DND-41 (cell line): Measurements from ENCODE around the gene CAMK2A.
A peak's percentile ranks its signal among the peaks of the same experiment; 100 is the strongest.

Experiments used
- ATAC-seq: fragments of 200-7000 bp; cut with Tn5 transposase; 3 replicates; pipeline ENCODE4 v1.9.1; 2021; ENCODE audit warnings: low read depth; ENCODE audit not compliant: insufficient read depth
- DNase-seq: peaks from one replicate; pipeline ENCODE4 v3.0.0-alpha.2; 2020
- H2AFZ ChIP-seq: 2 replicates; pipeline ENCODE4 v1.6.0; 2012; ENCODE audit warnings: low read depth, low read length
- H3K27ac ChIP-seq: 2 replicates; pipeline ENCODE4 v1.5.1; 2012; ENCODE audit warnings: low read length, inconsistent platforms
- H3K27me3 ChIP-seq: fragments of 200-600 bp; sonication (generic); 2 replicates; pipeline ENCODE4 v1.6.0; 2012; ENCODE audit warnings: low read length, mild to moderate bottlenecking, inconsistent platforms; ENCODE audit not compliant: insufficient read depth, poor library complexity
- H3K36me3 ChIP-seq: 2 replicates; pipeline ENCODE4 v1.5.1; 2012; ENCODE audit warnings: low read length, inconsistent platforms; ENCODE audit not compliant: insufficient read depth
- H3K4me1 ChIP-seq: 2 replicates; pipeline ENCODE4 v1.5.1; 2012; ENCODE audit warnings: mild to moderate bottlenecking, low read length; ENCODE audit not compliant: insufficient read depth
- H3K4me2 ChIP-seq: 2 replicates; pipeline ENCODE4 v1.6.0; 2012; ENCODE audit warnings: mild to moderate bottlenecking, moderate library complexity, low read length, inconsistent platforms; ENCODE audit not compliant: insufficient read depth
- H3K4me3 ChIP-seq, 2 experiments: fragments of 200-600 bp in 1 of 2; shearing (Covaris generic) in 1 of 2; 2 replicates each; pipeline ENCODE4 v1.5.1; 2012 to 2016; ENCODE audit warnings: inconsistent platforms in 2 of 2, low read length in 2 of 2, mild to moderate bottlenecking in 2 of 2, low read depth in 1 of 2, moderate library complexity in 1 of 2
- H3K79me2 ChIP-seq: 2 replicates; pipeline ENCODE4 v1.6.0; 2012; ENCODE audit warnings: low read length, inconsistent platforms; ENCODE audit not compliant: insufficient read depth
- H3K9ac ChIP-seq: 2 replicates; pipeline ENCODE4 v1.6.0; 2012; ENCODE audit warnings: low read depth, mild to moderate bottlenecking, inconsistent platforms, low read length, moderate library complexity
- H3K9me3 ChIP-seq: 2 replicates; pipeline ENCODE4 v1.5.1; 2012; ENCODE audit warnings: low read length, moderate library complexity, mild to moderate bottlenecking, inconsistent platforms; ENCODE audit not compliant: insufficient read depth, severe bottlenecking
- H4K20me1 ChIP-seq: 2 replicates; pipeline ENCODE4 v1.6.0; 2012; ENCODE audit warnings: low read length; ENCODE audit not compliant: insufficient read depth
- EZH2 ChIP-seq: IDR thresholded peaks from 3 replicates; pipeline ENCODE4 v1.6.1; 2012; ENCODE audit warnings: borderline replicate concordance, low read depth, mild to moderate bottlenecking, moderate library complexity, low read length, inconsistent platforms; ENCODE audit not compliant: severe bottlenecking
- TF ChIP-seq, protein P1 (sequence below): IDR thresholded peaks from 2 replicates; pipeline ENCODE4 v1.5.1; 2012; ENCODE audit warnings: borderline replicate concordance, low read length, moderate library complexity, mild to moderate bottlenecking; ENCODE audit not compliant: poor library complexity, severe bottlenecking; ENCODE audit errors: extremely low read depth

The CAMK2A gene

DNA sequence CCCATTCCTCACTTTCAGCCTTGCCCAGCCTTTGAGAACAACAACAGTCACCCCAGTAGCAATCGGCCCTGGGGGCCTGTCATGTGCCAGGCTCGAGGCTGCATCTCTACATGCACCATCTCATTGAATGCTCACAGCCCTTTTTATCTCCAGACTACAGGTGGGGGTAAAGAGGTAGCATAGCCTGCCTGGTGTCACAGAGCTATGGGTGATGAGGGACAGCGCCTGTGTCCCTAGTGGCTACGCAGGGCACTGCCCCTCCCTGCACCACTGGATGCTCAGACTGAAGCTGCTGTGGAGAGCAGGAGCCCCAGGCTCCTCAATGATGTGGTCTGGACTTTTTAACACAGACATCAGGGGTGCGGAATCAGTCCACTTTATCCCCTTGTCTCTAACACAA, 2.8 kb downstream of the CAMK2A start:
- no peak for TF ChIP-seq EZH2
- TF ChIP-seq, protein P1, sequence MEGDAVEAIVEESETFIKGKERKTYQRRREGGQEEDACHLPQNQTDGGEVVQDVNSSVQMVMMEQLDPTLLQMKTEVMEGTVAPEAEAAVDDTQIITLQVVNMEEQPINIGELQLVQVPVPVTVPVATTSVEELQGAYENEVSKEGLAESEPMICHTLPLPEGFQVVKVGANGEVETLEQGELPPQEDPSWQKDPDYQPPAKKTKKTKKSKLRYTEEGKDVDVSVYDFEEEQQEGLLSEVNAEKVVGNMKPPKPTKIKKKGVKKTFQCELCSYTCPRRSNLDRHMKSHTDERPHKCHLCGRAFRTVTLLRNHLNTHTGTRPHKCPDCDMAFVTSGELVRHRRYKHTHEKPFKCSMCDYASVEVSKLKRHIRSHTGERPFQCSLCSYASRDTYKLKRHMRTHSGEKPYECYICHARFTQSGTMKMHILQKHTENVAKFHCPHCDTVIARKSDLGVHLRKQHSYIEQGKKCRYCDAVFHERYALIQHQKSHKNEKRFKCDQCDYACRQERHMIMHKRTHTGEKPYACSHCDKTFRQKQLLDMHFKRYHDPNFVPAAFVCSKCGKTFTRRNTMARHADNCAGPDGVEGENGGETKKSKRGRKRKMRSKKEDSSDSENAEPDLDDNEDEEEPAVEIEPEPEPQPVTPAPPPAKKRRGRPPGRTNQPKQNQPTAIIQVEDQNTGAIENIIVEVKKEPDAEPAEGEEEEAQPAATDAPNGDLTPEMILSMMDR: peak; percentile 41
- ATAC-seq: peak; percentile 72
- H3K4me1 ChIP-seq: no peaks in the 10 kb centered on the region
- H3K36me3 ChIP-seq: no peaks in the 10 kb centered on the region
- no peak overlapping the region for H3K9ac ChIP-seq
- DNase-seq: peak; percentile 11
- H3K27ac ChIP-seq: no peak overlapping the region
- H2AFZ ChIP-seq: no peak overlapping the region
- H3K79me2 ChIP-seq: no peaks in the 10 kb centered on the region
- peaks cover 9% of the 10 kb centered on the region for H3K27me3 ChIP-seq
- no peak overlapping the region for H3K4me2 ChIP-seq
- no peaks in the 10 kb centered on the region for H3K9me3 ChIP-seq
- no peak overlapping the region for H3K4me3 ChIP-seq
- no peaks in the 10 kb centered on the region; the same call in 1 of the 2 replicates for H4K20me1 ChIP-seq

GRCh38 chr5:150285114-150285513, 4.5 kb downstream of the CAMK2A start:
- Histone ChIP-seq H3K4me1 (no peaks in the 10 kb centered on the region), H3K9ac (no peak overlapping the region), H3K27ac (no peak overlapping the region), H3K4me3 (no peak overlapping the region), H3K4me2 (no peak overlapping the region), H4K20me1 (no peaks in the 10 kb centered on the region; the same call in 1 of the 2 replicates), H3K9me3 (no peaks in the 10 kb centered on the region), H2AFZ (no peak overlapping the region), H3K36me3 (no peaks in the 10 kb centered on the region), H3K79me2 (no peaks in the 10 kb centered on the region), H3K27me3 (peaks cover 16% of the 10 kb centered on the region)
- ATAC-seq: no peak
- TF ChIP-seq EZH2: no peak
- TF ChIP-seq, protein P1: no peak
- DNase-seq: no peak

GRCh38 chr5:150284311-150284710, 5.3 kb downstream of the CAMK2A start:
- H3K9ac ChIP-seq: no peak overlapping the region
- no peak overlapping the region for H3K4me3 ChIP-seq
- no peak overlapping the region for H2AFZ ChIP-seq
- H3K4me2 ChIP-seq: no peak overlapping the region
- no peaks in the 10 kb centered on the region for H3K36me3 ChIP-seq
- H3K9me3 ChIP-seq: no peaks in the 10 kb centered on the region
- peaks cover 22% of the 10 kb centered on the region for H3K27me3 ChIP-seq
- H3K4me1 ChIP-seq: no peaks in the 10 kb centered on the region
- ATAC-seq: no peak
- no peak for DNase-seq
- no peak for TF ChIP-seq EZH2
- TF ChIP-seq, protein P1: no peak
- no peaks in the 10 kb centered on the region for H3K79me2 ChIP-seq
- no peak overlapping the region for H3K27ac ChIP-seq
- H4K20me1 ChIP-seq: no peaks in the 10 kb centered on the region

DNA sequence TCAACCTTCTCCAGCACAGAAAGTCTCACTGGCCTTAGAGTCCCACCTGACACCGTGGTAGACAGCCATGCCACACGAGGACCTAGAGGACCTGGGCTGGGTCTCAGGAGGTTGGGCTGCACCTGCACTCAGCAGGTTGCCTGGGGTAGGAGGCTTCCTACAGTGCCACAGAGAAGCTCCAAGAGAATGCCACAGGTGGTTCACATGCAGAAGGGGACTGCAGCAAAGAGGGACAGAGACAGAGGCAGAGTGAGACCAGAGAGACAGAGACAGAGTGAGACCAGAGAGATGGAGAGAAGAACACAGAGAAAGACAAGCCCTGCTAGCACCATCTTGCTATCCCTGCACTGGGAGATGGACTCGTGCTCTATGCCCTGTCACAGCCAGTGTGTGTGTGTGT, 5.7 kb downstream of the CAMK2A start:
- no peak for DNase-seq

More for the DNA sequence above, 5.7 kb downstream of the CAMK2A start:
- no peaks in the 10 kb centered on the region for H3K9me3 ChIP-seq
- no peak for ATAC-seq
- H2AFZ ChIP-seq: no peak overlapping the region
- no peak overlapping the region for H3K27ac ChIP-seq
- TF ChIP-seq EZH2: no peak
- TF ChIP-seq, protein P1: no peak
- no peaks in the 10 kb centered on the region for H3K79me2 ChIP-seq
- H3K4me3 ChIP-seq: no peak overlapping the region
- H3K4me1 ChIP-seq: no peaks in the 10 kb centered on the region
- no peaks in the 10 kb centered on the region for H3K36me3 ChIP-seq
- H3K27me3 ChIP-seq: peaks cover 22% of the 10 kb centered on the region
- H4K20me1 ChIP-seq: no peaks in the 10 kb centered on the region
- H3K4me2 ChIP-seq: no peak overlapping the region
- no peak overlapping the region for H3K9ac ChIP-seq
